H1 (cell line): Measurements from ENCODE around the gene TAAR9. TPM values are rescaled to one million over a fixed set of nuclear protein-coding genes. Genes with fewer than 3 reads are reported as not detected.
"Not testable (repeated sequence)": the region's sequence is repeated elsewhere in the genome, so short reads cannot be mapped to it uniquely, and the experiment has no call there.

Experiments
- CTCF ChIA-PET: fragments of 300-600 bp; sonication (Branson Sonifier 250); formaldehyde crosslinking; loops from one replicate; lab custom pipeline; 2021; ENCODE audit not compliant: partially characterized antibody; lab: Charles Lee
- POLR2A ChIA-PET: fragments of 300-600 bp; sonication (Branson Sonifier 250); formaldehyde crosslinking; loops from one replicate; lab custom pipeline; 2021; ENCODE audit warnings: inconsistent platforms; ENCODE audit not compliant: partially characterized antibody; lab: Charles Lee
- DNase-seq, 2 experiments: peaks; one replicate each; pipeline versions ENCODE4 v3.0.0 to v3.0.0-alpha.2; 2010 to 2022; ENCODE audit warnings: low spot score in 2 of 2, low read depth in 1 of 2, mixed read lengths in 1 of 2
- FAIRE-seq: peaks from 2 replicates; lab custom pipeline; 2011; peaks lifted over from hg19 to GRCh38; lab: Jason Lieb, UNC
- H2AFZ ChIP-seq: 2 replicates; pipeline ENCODE4 v1.8.1; 2012; ENCODE audit warnings: low read length, inconsistent platforms
- H2AK5ac ChIP-seq: 2 replicates; pipeline ENCODE4 v1.6.1; 2013; ENCODE audit warnings: low read depth, low read length
- H2BK120ac ChIP-seq: replicated peaks from 2 replicates; pipeline ENCODE3; 2013; ENCODE audit warnings: low read depth, low read length, inconsistent platforms
- H2BK12ac ChIP-seq: 2 replicates; pipeline ENCODE4 v1.6.1; 2013; ENCODE audit warnings: low read depth, low read length
- H2BK15ac ChIP-seq: 2 replicates; pipeline ENCODE4 v1.6.1; 2013; ENCODE audit warnings: low read length
- H2BK20ac ChIP-seq: 2 replicates; pipeline ENCODE4 v1.6.1; 2013; ENCODE audit warnings: low read length
- H2BK5ac ChIP-seq: 2 replicates; pipeline ENCODE4 v1.6.1; 2013; ENCODE audit warnings: low read depth, low read length
- H3K14ac ChIP-seq: 2 replicates; pipeline ENCODE4 v1.6.1; 2013; ENCODE audit warnings: inconsistent platforms; ENCODE audit not compliant: insufficient read length
- H3K18ac ChIP-seq: 2 replicates; pipeline ENCODE4 v1.6.1; 2013; ENCODE audit warnings: low read length; ENCODE audit errors: extremely low read depth
- H3K23ac ChIP-seq: 2 replicates; pipeline ENCODE4 v1.6.1; 2013; ENCODE audit warnings: inconsistent platforms; ENCODE audit not compliant: insufficient read length
- H3K23me2 ChIP-seq: 2 replicates; pipeline ENCODE4 v1.6.1; 2013; ENCODE audit warnings: low read depth, low read length
- H3K27ac ChIP-seq: 2 replicates; pipeline ENCODE4 v1.6.1; 2011; ENCODE audit warnings: low read depth, low read length, inconsistent platforms
- H3K27me3 ChIP-seq, 4 experiments: replicated peaks in 1 of 4; 1 replicate in 1 of 4; 2 replicates in 3 of 4; pipeline versions ENCODE4 v1.6.1 to v1.8.1; 2011 to 2013; ENCODE audit warnings: low read length in 3 of 4, mild to moderate bottlenecking in 3 of 4, inconsistent platforms in 2 of 4, mixed read lengths in 2 of 4, moderate library complexity in 1 of 4; ENCODE audit not compliant: control insufficient read depth in 3 of 4, insufficient read depth in 3 of 4; ENCODE audit errors: extremely low read depth in 1 of 4
- H3K36me3 ChIP-seq, 4 experiments: 2 replicates each; pipeline versions ENCODE4 v1.6.1 to v1.8.1; 2011 to 2013; ENCODE audit warnings: mild to moderate bottlenecking in 4 of 4, low read length in 3 of 4, moderate library complexity in 2 of 4, control low read depth in 1 of 4, inconsistent platforms in 1 of 4; ENCODE audit not compliant: insufficient read depth in 4 of 4, control insufficient read depth in 2 of 4
- H3K4ac ChIP-seq: replicated peaks from 2 replicates; pipeline ENCODE3; 2013; ENCODE audit warnings: low read length, low read depth, mixed read lengths, inconsistent platforms; ENCODE audit not compliant: insufficient read length
- H3K4me1 ChIP-seq, 4 experiments: replicated peaks in 1 of 4; 1 replicate in 1 of 4; 2 replicates in 3 of 4; pipeline versions ENCODE4 v1.6.1 to v1.8.1; 2011 to 2013; ENCODE audit warnings: low read length in 3 of 4, inconsistent platforms in 2 of 4, mixed read lengths in 1 of 4; ENCODE audit not compliant: insufficient read depth in 4 of 4, control insufficient read depth in 3 of 4
- H3K4me2 ChIP-seq, 2 experiments: 2 replicates each; pipeline versions ENCODE4 v1.6.1 to v1.8.1; 2011 to 2013; ENCODE audit warnings: low read depth in 2 of 2, low read length in 2 of 2, control low read depth in 1 of 2, inconsistent platforms in 1 of 2, mild to moderate bottlenecking in 1 of 2; ENCODE audit not compliant: insufficient read depth in 1 of 2
- H3K4me3 ChIP-seq, 4 experiments: fragments of 200-600, 300-600 bp in 1 of 4; sonication (generic), shearing (Covaris generic), sonication (Bioruptor Twin) in 1 of 4; 2 replicates each; pipeline versions ENCODE4 v1.5.1 to v1.8.1; 2011 to 2016; ENCODE audit warnings: low read length in 4 of 4, low read depth in 3 of 4, control low read depth in 2 of 4, inconsistent platforms in 2 of 4, mild to moderate bottlenecking in 2 of 4, mixed read lengths in 1 of 4, moderate library complexity in 1 of 4; ENCODE audit not compliant: insufficient read depth in 2 of 4; ENCODE audit errors: extremely low read depth in 1 of 4
- H3K56ac ChIP-seq: replicated peaks from 2 replicates; pipeline ENCODE3; 2013; ENCODE audit warnings: low read depth, mild to moderate bottlenecking, mixed read lengths, low read length, inconsistent platforms; ENCODE audit not compliant: insufficient read length
- H3K79me1 ChIP-seq: 2 replicates; pipeline ENCODE4 v1.6.1; 2013; ENCODE audit warnings: low read depth, low read length, control low read depth
- H3K79me2 ChIP-seq, 2 experiments: 2 replicates each; pipeline versions ENCODE4 v1.6.1 to v1.8.1; 2012 to 2013; ENCODE audit warnings: low read length in 2 of 2, mild to moderate bottlenecking in 2 of 2, inconsistent platforms in 1 of 2; ENCODE audit not compliant: insufficient read depth in 2 of 2, control insufficient read depth in 1 of 2
- H3K9ac ChIP-seq, 4 experiments: replicated peaks in 1 of 4; 1 replicate in 1 of 4; 2 replicates in 3 of 4; pipeline versions ENCODE4 v1.6.1 to v1.8.1; 2011 to 2013; ENCODE audit warnings: low read depth in 3 of 4, low read length in 3 of 4, control low read depth in 2 of 4, mild to moderate bottlenecking in 2 of 4, moderate library complexity in 2 of 4, inconsistent platforms in 1 of 4; ENCODE audit errors: extremely low read depth in 1 of 4
- H3K9me3 ChIP-seq, 2 experiments: 2 replicates each; pipeline versions ENCODE4 v1.6.1 to v1.8.1; 2012 to 2013; ENCODE audit warnings: mild to moderate bottlenecking in 2 of 2, moderate library complexity in 2 of 2, control low read depth in 1 of 2, inconsistent platforms in 1 of 2, low read depth in 1 of 2, low read length in 1 of 2, mixed read lengths in 1 of 2; ENCODE audit not compliant: insufficient read depth in 2 of 2
- H4K20me1 ChIP-seq, 2 experiments: replicated peaks in 1 of 2; 2 replicates each; pipeline versions ENCODE3 to v1.8.1; 2011 to 2013; ENCODE audit warnings: inconsistent platforms in 2 of 2, low read length in 2 of 2, mild to moderate bottlenecking in 1 of 2; ENCODE audit not compliant: insufficient read depth in 2 of 2, control insufficient read depth in 1 of 2
- H4K5ac ChIP-seq: 2 replicates; pipeline ENCODE4 v1.6.1; 2013; ENCODE audit warnings: low read length, low read depth, mixed read lengths, inconsistent platforms; ENCODE audit not compliant: insufficient read length
- H4K8ac ChIP-seq: 2 replicates; pipeline ENCODE4 v1.8.0; 2013; ENCODE audit warnings: mild to moderate bottlenecking, moderate library complexity, low read length, inconsistent platforms; ENCODE audit not compliant: insufficient read depth; ENCODE audit errors: extremely low read depth
- H4K91ac ChIP-seq: replicated peaks from 2 replicates; pipeline ENCODE3; 2013; ENCODE audit warnings: low read length, mixed read lengths, inconsistent platforms; ENCODE audit not compliant: insufficient read length
- WGBS, 2 experiments: shearing (Covaris generic) in 1 of 2; methylation state at CpG; one replicate each; pipeline versions ENCODE4 v1.1.6 to v1.1.7; 2013 to 2015; ENCODE audit warnings: low lambda C conversion rate in 2 of 2, mixed read lengths in 2 of 2, inconsistent platforms in 1 of 2, low coverage in 1 of 2, missing lambda C conversion rate in 1 of 2; ENCODE audit not compliant: insufficient replicate concordance in 2 of 2, insufficient coverage in 1 of 2, insufficient read length in 1 of 2; ENCODE audit errors: extremely low coverage in 1 of 2, missing lambda C conversion rate in 1 of 2; 5-methylcytosine and 5-hydroxymethylcytosine counted together
- polyA plus RNA-seq, 7 experiments: library from polyadenylated mRNA; depleted of rRNA in 3 of 7; stranded (reverse) in 5 of 7; unstranded in 2 of 7; fragments of >200 nt in 5 of 7; fragments of 200-250 nt in 2 of 7; gene quantifications; 1 replicate in 5 of 7; 2 replicates in 1 of 7; 4 replicates in 1 of 7; pipeline versions ENCODE4 v1.2.1 to v1.2.3, GENCODE V29; 2011 to 2013; ENCODE audit warnings: missing spikeins in 2 of 7, mixed read lengths in 2 of 7
- total RNA-seq: library from RNA; stranded (reverse); fragmentation: NEBNext Ultra II Directional; extraction: Animal tissue kit (Norgen Biotek cat#: 25700); gene quantifications from 2 replicates; pipeline ENCODE4 v1.2.1, GENCODE V29; 2021

The TAAR9 gene
- total and polyA plus RNA-seq, 2 of the 8 experiments (the other 6 are each of a cell fraction or from before 2014, with no cell fraction given), result not detected

DNA sequence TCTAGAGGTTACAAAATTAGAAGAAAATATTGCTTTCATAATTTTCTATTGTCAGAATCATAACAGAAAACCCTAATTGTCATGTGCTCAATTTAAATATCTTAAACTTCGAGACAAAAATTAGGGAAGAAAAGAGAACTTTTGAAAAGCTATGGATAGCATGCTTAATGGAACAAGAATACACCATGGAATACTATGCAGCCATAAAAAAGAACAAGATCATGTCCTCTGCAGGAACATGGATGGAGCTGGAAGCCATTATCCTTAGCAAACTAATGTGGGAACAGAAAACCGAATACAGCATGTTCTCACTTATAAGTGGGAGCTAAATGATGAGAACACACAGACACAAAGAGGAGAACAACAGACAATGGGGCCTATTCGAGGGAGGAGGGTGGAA, 22.0 kb downstream of the TAAR9 start:
- not testable (repeated sequence) for DNase-seq

More for the DNA sequence above, 22.0 kb downstream of the TAAR9 start:
- H3K27ac ChIP-seq, H3K36me3 ChIP-seq, H2BK20ac ChIP-seq, H3K79me1 ChIP-seq, H3K4me3 ChIP-seq, POLR2A ChIA-PET, H2BK120ac ChIP-seq, H3K14ac ChIP-seq, H2BK15ac ChIP-seq, H2AK5ac ChIP-seq, FAIRE-seq, H2BK12ac ChIP-seq, H4K91ac ChIP-seq, H3K23me2 ChIP-seq, H3K23ac ChIP-seq, H3K9ac ChIP-seq, H3K4me2 ChIP-seq, H3K79me2 ChIP-seq, H3K9me3 ChIP-seq, H2BK5ac ChIP-seq, H3K27me3 ChIP-seq, H3K4ac ChIP-seq, H4K20me1 ChIP-seq, H2AFZ ChIP-seq, H4K5ac ChIP-seq, H4K8ac ChIP-seq, H3K18ac ChIP-seq, H3K4me1 ChIP-seq, H3K56ac ChIP-seq: not testable (repeated sequence)
- CTCF ChIA-PET, result interaction anchor here (0.7 kb wide), 1 partner anchor 713 kb away, joined by 4 read pairs; no protein-coding TSS in a partner anchor
- 83% methylated on average over 3 of the region's 3 CpGs; no CpG with 5 or more reads in 1 of the 2 experiments for WGBS, 2 experiments
